Measurements from ENCODE around the gene MAFB.

MAFB gene

GRCh38 chr20:40706977-40707582, 18.0 kb upstream of the MAFB start:
- Histone ChIP-seq H3K36me3 (ENCODE audit: control insufficient read depth in 2 of 2, insufficient read depth in 1 of 2, low read length in 2 of 2) (no peaks in the 10 kb centered on the region), H3K9me3 (ENCODE audit: control insufficient read depth, insufficient read depth, low read depth, low read length) (no peaks in the 10 kb centered on the region), H3K4me1 (ENCODE audit: control insufficient read depth, insufficient read depth, low read length) (no peaks in the 10 kb centered on the region), H3K4me3 (ENCODE audit: low read depth, low read length) (no peak overlapping the region), H3K27ac (ENCODE audit: extremely low read depth, low read depth, low read length) (no peak overlapping the region)
- peak; percentile 57 for TF ChIP-seq CTCF (tag by site-specific recombination; IDR thresholded peaks at IDR 0.05)
- no peak for TF ChIP-seq ZNF521 (tag by site-specific recombination; IDR thresholded peaks at IDR 0.05)
- ChIA-PET CTCF (interaction anchor here (0.7 to 1.4 kb wide), 5 partner anchors 33 to 441 kb away, joined by 3 to 5 read pairs (median 3); no protein-coding TSS in a partner anchor), POLR2A (interaction anchor here (1.7 kb wide), 1 partner anchor 18 kb away, joined by 6 read pairs; the partner anchor contains the start of gene MAFB)

GRCh38 chr20:40705413-40705812, 16.4 kb upstream of the MAFB start:
- CTCF ChIA-PET, result interaction anchor here (0.9 to 1.4 kb wide), 3 partner anchors 9 to 440 kb away, joined by 3 read pairs; no protein-coding TSS in a partner anchor
- TF ChIP-seq REPIN1 (tag by site-specific recombination; IDR thresholded peaks at IDR 0.05; ENCODE audit: low read depth) (no peak), HOXD13 (CRISPR knock-in tag; IDR thresholded peaks at IDR 0.05; ENCODE audit: borderline replicate concordance) (no peak), ZNF624 (tag by site-specific recombination; IDR thresholded peaks at IDR 0.05) (no peak), GFI1B (tag by site-specific recombination; IDR thresholded peaks at IDR 0.05) (no peak), ZNF837 (tag by site-specific recombination; IDR thresholded peaks at IDR 0.05) (no peak), ZNF544 (tag by site-specific recombination; IDR thresholded peaks at IDR 0.05) (no peak), PRDM4 (tag by site-specific recombination; IDR thresholded peaks at IDR 0.05) (no peak), ZNF211 (tag by site-specific recombination; IDR thresholded peaks at IDR 0.05; ENCODE audit: low read depth) (no peak), SP3 (tag by site-specific recombination; IDR thresholded peaks at IDR 0.05) (no peak), ATF2 (tag by site-specific recombination; IDR thresholded peaks at IDR 0.05; ENCODE audit: low read depth) (no peak), ZNF311 (tag by site-specific recombination; IDR thresholded peaks at IDR 0.05; ENCODE audit: borderline replicate concordance) (no peak), ZNF423 (tag by site-specific recombination; IDR thresholded peaks at IDR 0.05) (no peak), ZNF48 (tag by site-specific recombination; IDR thresholded peaks at IDR 0.05) (no peak), HIC1 (tag by site-specific recombination; IDR thresholded peaks at IDR 0.05) (no peak), ZNF426 (tag by site-specific recombination; IDR thresholded peaks at IDR 0.05) (no peak), ZNF530 (tag by site-specific recombination; IDR thresholded peaks at IDR 0.05; ENCODE audit: low read depth) (no peak), ZNF19 (tag by site-specific recombination; IDR thresholded peaks at IDR 0.05; ENCODE audit: low read depth) (no peak), ZNF175 (tag by site-specific recombination; IDR thresholded peaks at IDR 0.05) (no peak)
- Histone ChIP-seq H3K9me3 (ENCODE audit: control insufficient read depth, insufficient read depth, low read depth, low read length) (no peaks in the 10 kb centered on the region), H3K4me1 (ENCODE audit: control insufficient read depth, insufficient read depth, low read length) (no peaks in the 10 kb centered on the region), H3K4me3 (ENCODE audit: low read depth, low read length) (no peak overlapping the region), H3K36me3 (ENCODE audit: control insufficient read depth in 2 of 2, insufficient read depth in 1 of 2, low read length in 2 of 2) (no peaks in the 10 kb centered on the region), H3K27ac (ENCODE audit: extremely low read depth, low read depth, low read length) (no peak overlapping the region)
- POLR2A ChIA-PET, result interaction anchor here (1.8 kb wide), 1 partner anchor 16 kb away, joined by 7 read pairs; the partner anchor contains the start of gene MAFB

All from HEK293 (cell line).